Measurements from ENCODE around the gene SLC38A5. TPM values are rescaled to one million over a fixed set of nuclear protein-coding genes. Genes with fewer than 3 reads are reported as not detected.

The SLC38A5 gene
- total and polyA plus RNA-seq, 9 of the 15 experiments (the other 6 are each of a cell fraction or from before 2014, with no cell fraction given) = 9.3 to 228 (median 142) TPM

- H3K4me3 ChIP-seq = peak overlapping the region; percentile 78
- 0 out of 2 replicates have a peak, but pooled peaks have one; percentile 23 for TF ChIP-seq ARID2 (IDR thresholded peaks at IDR 0.05)
- TF ChIP-seq KDM5B (IDR thresholded peaks at IDR 0.05; ENCODE audit: insufficient replicate concordance, low read depth, low read length) = peak; percentile 42
- TF ChIP-seq ETV1 (tag; conservative IDR thresholded peaks at IDR 0.05; ENCODE audit: low read depth) = no peak
- TF ChIP-seq ZBTB2 (IDR thresholded peaks at IDR 0.05) = peak; percentile 49; the same call in 1 of the 2 replicates
- no peak for TF ChIP-seq RERE (CRISPR knock-in tag; IDR thresholded peaks at IDR 0.05; ENCODE audit: borderline replicate concordance)
- TF ChIP-seq PHF8 (IDR thresholded peaks at IDR 0.05; ENCODE audit: borderline replicate concordance, low read length) = peak; percentile 21; the same call in 1 of the 2 replicates
Observed at GRCh38 chrX:48468693-48469691, 1.1 kb downstream of the SLC38A5 start.

More at GRCh38 chrX:48468693-48469691, 1.1 kb downstream of the SLC38A5 start:
- H3K4me1 ChIP-seq (replicated peaks in 1 of 2; ENCODE audit: control insufficient read depth in 2 of 2, insufficient read depth in 2 of 2, low read length in 2 of 2) = peaks cover 31 to 54% of the 10 kb centered on the region in 2 experiments; a peak in 4 of 5 replicates
- CTCF ChIA-PET (ENCODE audit: low intra/inter-chr PET ratio) = no interaction called here
- peak overlapping the region; percentile 94 to 96 for H3K9ac ChIP-seq (ENCODE audit: insufficient read depth in 1 of 2, low read depth in 2 of 2, low read length in 2 of 2)
- H3K9me3 ChIP-seq (replicated peaks; ENCODE audit: control insufficient read depth, insufficient read depth, low read depth, low read length) = no peaks in the 10 kb centered on the region
- H2AFZ ChIP-seq (ENCODE audit: low read depth, low read length) = peak overlapping the region; percentile 86
- H3K4me2 ChIP-seq (ENCODE audit: insufficient read depth, low read length) = peak overlapping the region; percentile 94
- no peaks in the 10 kb centered on the region for H3K27me3 ChIP-seq (ENCODE audit: control insufficient read depth in 2 of 2, insufficient read depth in 2 of 2, low read length in 2 of 2)
- intact Hi-C loops (cut with micrococcal nuclease) (loop anchor here (5.0 kb wide), 1 partner anchor 212 kb away; the partner anchor contains the start of gene SSX1), in situ Hi-C loops (cut with MboI) (no loop called here)
- peak; percentile 92 for FAIRE-seq
- DNase-seq (ENCODE audit: extremely low read depth in 1 of 4, low spot score in 3 of 4) = peak; percentile 40 to 78 (median 58)
- H3K9me1 ChIP-seq (ENCODE audit: control insufficient read depth, insufficient read depth, low read length) = no peaks in the 10 kb centered on the region
- no peaks in the 10 kb centered on the region for H4K20me1 ChIP-seq (replicated peaks; ENCODE audit: control insufficient read depth, insufficient read depth, low read length)
- H3K36me3 ChIP-seq (ENCODE audit: control insufficient read depth, insufficient read depth, low read length) = peaks cover 29% of the 10 kb centered on the region
- under 1% methylated on average over 12 of the region's 23 CpGs for WGBS (ENCODE audit: insufficient coverage, low coverage, missing lambda C conversion rate)
- BruUV-seq (replicated peaks) = TSS peak; percentile 44
- H3K79me2 ChIP-seq (ENCODE audit: control insufficient read depth, insufficient read depth, low read length) = peaks cover 54% of the 10 kb centered on the region
- peak overlapping the region; percentile 91 for H3K27ac ChIP-seq (ENCODE audit: extremely low read depth, low read depth, low read length)
- peak; percentile 59 for ATAC-seq
- POLR2A ChIA-PET = interaction anchor here (0.7 to 1.9 kb wide), 2 partner anchors 11 to 12 kb away, joined by 3 to 8 read pairs; no protein-coding TSS in a partner anchor

Data from K562 (cell line).